SK-N-MC (cell line): Measurements from ENCODE around the gene TLE6.
A peak's percentile ranks its signal among the peaks of the same experiment; 100 is the strongest.

Source experiments
- EZH2 ChIP-seq: fragments of 200-600 bp; sonication (generic); IDR thresholded peaks from one replicate; pipeline ENCODE4 v1.6.1; 2017; ENCODE audit warnings: antibody characterized with exemption
- FOXP2 ChIP-seq: optimal IDR thresholded peaks from 2 replicates; pipeline ENCODE3; 2011; ENCODE audit warnings: mild to moderate bottlenecking, moderate library complexity; ENCODE audit not compliant: insufficient read depth; ENCODE audit errors: extremely low read length, control extremely low read depth
- POLR2AphosphoS5 ChIP-seq: IDR thresholded peaks from 2 replicates; pipeline ENCODE4 v1.6.1; 2012; ENCODE audit warnings: mild to moderate bottlenecking, low read depth, low read length, borderline replicate concordance

DNA sequence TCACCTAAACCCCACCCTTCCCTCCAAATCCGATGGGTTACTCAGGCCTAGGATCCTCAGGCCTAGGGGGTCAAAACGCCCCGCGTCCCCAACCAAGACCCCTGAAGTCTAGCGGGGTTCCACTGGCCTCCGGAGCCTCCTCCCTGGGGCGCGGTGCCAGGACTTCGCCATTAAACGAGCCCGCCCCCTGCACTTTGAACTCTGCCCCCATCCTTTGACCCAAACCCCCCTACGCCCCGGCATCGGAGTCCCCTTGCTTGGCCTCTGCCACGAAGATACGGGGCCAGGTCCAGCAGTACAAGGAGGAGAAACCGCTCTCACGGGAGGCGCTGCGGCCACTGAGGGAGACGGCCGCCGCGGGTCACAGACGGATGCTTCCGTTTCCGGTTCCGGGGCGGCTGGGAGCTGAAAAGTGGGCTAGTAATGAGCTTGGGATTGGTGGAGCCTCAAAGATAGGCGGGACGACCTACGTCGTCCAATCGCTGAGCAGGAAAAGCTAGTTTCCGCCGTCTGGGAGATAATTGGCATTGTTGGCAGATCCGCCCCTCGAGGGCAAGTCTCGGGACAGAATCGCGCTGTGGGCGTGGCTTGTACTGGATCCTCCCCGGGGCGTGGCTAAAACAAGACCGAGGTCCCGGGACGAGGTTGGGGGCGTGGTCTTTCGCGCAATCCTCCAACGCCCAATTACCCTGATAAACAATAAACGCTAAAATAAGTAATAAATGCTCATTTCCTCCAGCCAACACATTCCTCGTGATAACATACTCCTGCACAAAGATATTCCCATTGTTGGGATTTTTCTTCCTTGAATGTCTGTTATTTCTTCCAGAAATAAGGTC is 26.9 kb upstream of the TLE6 start:
- peak; percentile 96 for TF ChIP-seq POLR2AphosphoS5
- TF ChIP-seq EZH2, result no peak
- TF ChIP-seq FOXP2, result peak; percentile 7
